GM12891 (cell line): Measurements from ENCODE around the gene POU2F3.

Experiments used
- PAX5 ChIP-seq: IDR thresholded peaks from 2 replicates; pipeline ENCODE4 v1.6.1; 2011; ENCODE audit warnings: low read length, moderate library complexity, mild to moderate bottlenecking; ENCODE audit not compliant: insufficient read depth, severe bottlenecking
- POLR2A ChIP-seq: IDR thresholded peaks from 2 replicates; pipeline ENCODE4 v1.6.1; 2011; ENCODE audit warnings: low read depth, low read length, control low read depth
- POLR2AphosphoS5 ChIP-seq: IDR thresholded peaks from 2 replicates; pipeline ENCODE4 v1.6.1; 2011; ENCODE audit warnings: low read depth, low read length, control low read depth
- TAF1 ChIP-seq: IDR thresholded peaks from 2 replicates; pipeline ENCODE4 v1.6.1; 2011; ENCODE audit warnings: low read depth, low read length, control low read depth

DNA sequence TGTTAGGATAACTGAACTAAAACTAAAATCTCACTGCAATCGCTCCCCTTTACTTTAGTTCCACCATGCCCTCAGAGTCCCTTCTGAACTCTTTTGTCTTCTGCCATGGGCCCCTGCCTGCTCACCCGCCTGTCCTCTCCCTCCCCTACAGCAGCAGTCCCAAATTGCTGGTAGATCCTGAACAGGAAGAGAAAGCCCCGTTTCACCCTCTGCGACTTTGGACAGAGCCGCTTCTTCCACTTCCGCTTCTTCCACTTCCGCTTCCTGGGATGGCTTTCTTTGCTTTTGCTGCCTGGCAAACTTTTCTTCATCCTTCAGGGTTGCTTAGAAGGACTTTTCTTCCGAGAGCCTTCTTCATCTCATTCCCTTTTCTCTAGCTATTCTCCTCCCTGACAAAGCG is 49.5 kb downstream of the POU2F3 start:
- TF ChIP-seq POLR2AphosphoS5 (no peak), PAX5 (no peak), POLR2A (no peak), TAF1 (no peak)
